Activated T-helper 2 cell treated with anti-CD3 and anti-CD28 coated beads, Interferon-gamma antibody, Interleukin-2, Interleukin-4, amounts not matched to agents 10 μg/mL and 5 μg/mL and 100 μg/mL, durations not matched to agents 14 hours and 24 hours and 36 hours (primary cell): Measurements from ENCODE around the gene MAGI2. TPM values are rescaled to one million over a fixed set of nuclear protein-coding genes. Genes with fewer than 3 reads are reported as not detected.

Experiments used
- DNase-seq: peaks from one replicate; pipeline ENCODE4 v3.0.0; 2021; ENCODE audit warnings: low spot score
- H3K27ac Mint-ChIP-seq: one replicate; pipeline ENCODE4 v1.8.0; 2021; ENCODE audit warnings: mixed read lengths
- H3K27me3 Mint-ChIP-seq: one replicate; pipeline ENCODE4 v1.8.0; 2021; ENCODE audit warnings: low read depth, mixed read lengths
- H3K36me3 Mint-ChIP-seq: one replicate; pipeline ENCODE4 v1.8.0; 2021; ENCODE audit warnings: low read depth, mixed read lengths
- H3K4me1 Mint-ChIP-seq: one replicate; pipeline ENCODE4 v1.8.0; 2021; ENCODE audit warnings: low read depth, mixed read lengths
- H3K4me3 Mint-ChIP-seq: one replicate; pipeline ENCODE4 v1.8.0; 2021; ENCODE audit warnings: low read depth, mild to moderate bottlenecking, moderate library complexity, mixed read lengths
- H3K9me3 Mint-ChIP-seq: one replicate; pipeline ENCODE4 v1.8.0; 2021; ENCODE audit warnings: mixed read lengths
- intact Hi-C: fragments of 100-400 bp; cut with micrococcal nuclease; formaldehyde crosslinking; loops from one replicate; pipeline ENCODE4 v1.15.1; 2023
- total RNA-seq: library from RNA; stranded (reverse); gene quantifications from 2 replicates; pipeline ENCODE4 v1.2.3, GENCODE V29; 2022

Gene MAGI2
- total RNA-seq, 1 donor from 2014 or later, result 0.21 TPM

- H3K36me3 Mint-ChIP-seq, result no peaks in the 10 kb centered on the region
- no peak overlapping the region for H3K4me3 Mint-ChIP-seq
- intact Hi-C loops, result no loop called here
- H3K27me3 Mint-ChIP-seq, result no peaks in the 10 kb centered on the region
- H3K27ac Mint-ChIP-seq, result no peak overlapping the region
- H3K4me1 Mint-ChIP-seq, result no peaks in the 10 kb centered on the region
- no peaks in the 10 kb centered on the region for H3K9me3 Mint-ChIP-seq
- no peak for DNase-seq
These were observed 953.5 kb downstream of the MAGI2 start for GRCh38 chr7:78499971-78500370.

- no peak for DNase-seq
- H3K4me1 Mint-ChIP-seq, result no peaks in the 10 kb centered on the region
- no peak overlapping the region for H3K27ac Mint-ChIP-seq
- no peaks in the 10 kb centered on the region for H3K36me3 Mint-ChIP-seq
- H3K4me3 Mint-ChIP-seq, result no peak overlapping the region
- H3K27me3 Mint-ChIP-seq, result no peaks in the 10 kb centered on the region
- intact Hi-C loops, result no loop called here
- H3K9me3 Mint-ChIP-seq, result no peaks in the 10 kb centered on the region
These were observed 954.2 kb downstream of the MAGI2 start for GRCh38 chr7:78499283-78499682.

- Mint-ChIP-seq H3K4me3 (no peak overlapping the region), H3K36me3 (no peaks in the 10 kb centered on the region)
- DNase-seq, result no peak
These were observed 955.6 kb downstream of the MAGI2 start for GRCh38 chr7:78497728-78498427.

GRCh38 chr7:78496096-78496630 is 957.3 kb downstream of the MAGI2 start:
- no peak overlapping the region for H3K4me3 Mint-ChIP-seq
- no peaks in the 10 kb centered on the region for H3K27me3 Mint-ChIP-seq
- no peaks in the 10 kb centered on the region for H3K9me3 Mint-ChIP-seq

More at GRCh38 chr7:78497728-78498427, 955.6 kb downstream of the MAGI2 start:
- H3K27ac Mint-ChIP-seq, result no peak overlapping the region
- H3K4me1 Mint-ChIP-seq, result no peaks in the 10 kb centered on the region
- H3K9me3 Mint-ChIP-seq, result no peaks in the 10 kb centered on the region
- intact Hi-C loops, result no loop called here
- H3K27me3 Mint-ChIP-seq, result no peaks in the 10 kb centered on the region

GRCh38 chr7:78493401-78493800 is 960.1 kb downstream of the MAGI2 start:
- intact Hi-C loops, result no loop called here
- Mint-ChIP-seq H3K27ac (no peak overlapping the region), H3K36me3 (no peaks in the 10 kb centered on the region), H3K27me3 (no peaks in the 10 kb centered on the region), H3K9me3 (no peaks in the 10 kb centered on the region), H3K4me3 (no peak overlapping the region), H3K4me1 (no peaks in the 10 kb centered on the region)
- DNase-seq, result no peak

More at GRCh38 chr7:78496096-78496630, 957.3 kb downstream of the MAGI2 start:
- Mint-ChIP-seq H3K36me3 (no peaks in the 10 kb centered on the region), H3K27ac (no peak overlapping the region), H3K4me1 (no peaks in the 10 kb centered on the region)
- intact Hi-C loops, result no loop called here
- DNase-seq, result no peak

- H3K36me3 Mint-ChIP-seq, result no peaks in the 10 kb centered on the region
- DNase-seq, result no peak
- no peaks in the 10 kb centered on the region for H3K4me1 Mint-ChIP-seq
- intact Hi-C loops, result no loop called here
- H3K27ac Mint-ChIP-seq, result no peak overlapping the region
- H3K9me3 Mint-ChIP-seq, result no peaks in the 10 kb centered on the region
- H3K4me3 Mint-ChIP-seq, result no peak overlapping the region
- H3K27me3 Mint-ChIP-seq, result no peaks in the 10 kb centered on the region
These were observed 961.3 kb downstream of the MAGI2 start for GRCh38 chr7:78492146-78492545.

GRCh38 chr7:78490524-78490923 is 962.9 kb downstream of the MAGI2 start:
- H3K4me1 Mint-ChIP-seq, result no peaks in the 10 kb centered on the region
- H3K36me3 Mint-ChIP-seq, result no peaks in the 10 kb centered on the region

GRCh38 chr7:78489476-78490240 is 963.8 kb downstream of the MAGI2 start:
- DNase-seq, result no peak
- H3K4me3 Mint-ChIP-seq, result no peak overlapping the region
- H3K36me3 Mint-ChIP-seq, result no peaks in the 10 kb centered on the region
- intact Hi-C loops, result no loop called here
- H3K9me3 Mint-ChIP-seq, result no peaks in the 10 kb centered on the region
- H3K4me1 Mint-ChIP-seq, result no peaks in the 10 kb centered on the region
- H3K27ac Mint-ChIP-seq, result no peak overlapping the region
- H3K27me3 Mint-ChIP-seq, result no peaks in the 10 kb centered on the region

More at GRCh38 chr7:78490524-78490923, 962.9 kb downstream of the MAGI2 start:
- DNase-seq, result no peak
- H3K9me3 Mint-ChIP-seq, result no peaks in the 10 kb centered on the region
- no peak overlapping the region for H3K27ac Mint-ChIP-seq
- intact Hi-C loops, result no loop called here
- H3K27me3 Mint-ChIP-seq, result no peaks in the 10 kb centered on the region
- H3K4me3 Mint-ChIP-seq, result no peak overlapping the region

GRCh38 chr7:78487464-78487863 is 966.0 kb downstream of the MAGI2 start:
- Mint-ChIP-seq H3K36me3 (no peaks in the 10 kb centered on the region), H3K4me3 (no peak overlapping the region), H3K27ac (no peak overlapping the region), H3K27me3 (no peaks in the 10 kb centered on the region), H3K9me3 (no peaks in the 10 kb centered on the region), H3K4me1 (no peaks in the 10 kb centered on the region)
- DNase-seq, result no peak
- intact Hi-C loops, result no loop called here

GRCh38 chr7:78479348-78479747 is 974.1 kb downstream of the MAGI2 start:
- H3K36me3 Mint-ChIP-seq, result no peaks in the 10 kb centered on the region
- DNase-seq, result no peak
- no peaks in the 10 kb centered on the region for H3K9me3 Mint-ChIP-seq
- no peaks in the 10 kb centered on the region for H3K27me3 Mint-ChIP-seq
- no peaks in the 10 kb centered on the region for H3K4me1 Mint-ChIP-seq
- no peak overlapping the region for H3K27ac Mint-ChIP-seq
- H3K4me3 Mint-ChIP-seq, result no peak overlapping the region
- intact Hi-C loops, result no loop called here

GRCh38 chr7:78476851-78477405 is 976.5 kb downstream of the MAGI2 start:
- Mint-ChIP-seq H3K27me3 (no peaks in the 10 kb centered on the region), H3K4me3 (no peak overlapping the region), H3K27ac (no peak overlapping the region), H3K4me1 (no peaks in the 10 kb centered on the region), H3K36me3 (no peaks in the 10 kb centered on the region), H3K9me3 (no peaks in the 10 kb centered on the region)
- intact Hi-C loops, result no loop called here
- no peak for DNase-seq

GRCh38 chr7:78473571-78474301 is 979.7 kb downstream of the MAGI2 start:
- Mint-ChIP-seq H3K4me1 (no peaks in the 10 kb centered on the region), H3K4me3 (no peak overlapping the region), H3K9me3 (no peaks in the 10 kb centered on the region), H3K36me3 (no peaks in the 10 kb centered on the region), H3K27me3 (no peaks in the 10 kb centered on the region), H3K27ac (no peak overlapping the region)
- intact Hi-C loops, result no loop called here
- DNase-seq, result no peak
